HG02571 (cell line): ENCODE measurements around the gene OR10G7.
A peak's percentile ranks its signal among the peaks of the same experiment; 100 is the strongest.

Experiments used
- ATAC-seq: cut with Tn5 transposase; IDR thresholded peaks from one replicate; pipeline ENCODE4 v1.9.1; 2021; ENCODE audit warnings: mild to moderate bottlenecking, moderate library complexity; ENCODE audit not compliant: unreplicated experiment

OR10G7 gene, protein sequence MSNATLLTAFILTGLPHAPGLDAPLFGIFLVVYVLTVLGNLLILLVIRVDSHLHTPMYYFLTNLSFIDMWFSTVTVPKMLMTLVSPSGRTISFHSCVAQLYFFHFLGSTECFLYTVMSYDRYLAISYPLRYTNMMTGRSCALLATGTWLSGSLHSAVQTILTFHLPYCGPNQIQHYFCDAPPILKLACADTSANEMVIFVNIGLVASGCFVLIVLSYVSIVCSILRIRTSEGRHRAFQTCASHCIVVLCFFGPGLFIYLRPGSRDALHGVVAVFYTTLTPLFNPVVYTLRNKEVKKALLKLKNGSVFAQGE

DNA sequence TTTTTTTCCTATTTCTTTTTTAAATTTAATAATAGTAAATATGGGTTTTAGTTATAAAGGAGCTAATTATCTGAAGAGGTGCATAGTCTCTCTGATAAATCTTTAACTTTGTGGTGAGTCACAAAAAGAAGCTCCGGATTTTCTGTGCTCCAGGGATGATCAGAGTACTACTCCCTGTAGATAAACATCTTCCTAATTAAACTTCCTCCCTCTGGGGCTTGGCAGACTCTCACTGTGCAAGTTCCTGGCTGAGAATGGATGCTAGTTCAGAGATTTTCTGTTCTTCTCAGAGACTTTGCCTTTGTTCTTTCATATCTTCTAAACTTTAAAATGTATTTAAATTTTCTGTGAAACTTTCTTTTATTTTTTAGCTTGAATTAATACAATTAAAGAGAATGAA is at the start of gene OR10G7:
Gene OR10G7 (minus strand): TSS at position 72 of the 400 bp plus-strand sequence. CDS start 2,324 bp downstream, outside the sequence.
- ATAC-seq: no peak

DNA sequence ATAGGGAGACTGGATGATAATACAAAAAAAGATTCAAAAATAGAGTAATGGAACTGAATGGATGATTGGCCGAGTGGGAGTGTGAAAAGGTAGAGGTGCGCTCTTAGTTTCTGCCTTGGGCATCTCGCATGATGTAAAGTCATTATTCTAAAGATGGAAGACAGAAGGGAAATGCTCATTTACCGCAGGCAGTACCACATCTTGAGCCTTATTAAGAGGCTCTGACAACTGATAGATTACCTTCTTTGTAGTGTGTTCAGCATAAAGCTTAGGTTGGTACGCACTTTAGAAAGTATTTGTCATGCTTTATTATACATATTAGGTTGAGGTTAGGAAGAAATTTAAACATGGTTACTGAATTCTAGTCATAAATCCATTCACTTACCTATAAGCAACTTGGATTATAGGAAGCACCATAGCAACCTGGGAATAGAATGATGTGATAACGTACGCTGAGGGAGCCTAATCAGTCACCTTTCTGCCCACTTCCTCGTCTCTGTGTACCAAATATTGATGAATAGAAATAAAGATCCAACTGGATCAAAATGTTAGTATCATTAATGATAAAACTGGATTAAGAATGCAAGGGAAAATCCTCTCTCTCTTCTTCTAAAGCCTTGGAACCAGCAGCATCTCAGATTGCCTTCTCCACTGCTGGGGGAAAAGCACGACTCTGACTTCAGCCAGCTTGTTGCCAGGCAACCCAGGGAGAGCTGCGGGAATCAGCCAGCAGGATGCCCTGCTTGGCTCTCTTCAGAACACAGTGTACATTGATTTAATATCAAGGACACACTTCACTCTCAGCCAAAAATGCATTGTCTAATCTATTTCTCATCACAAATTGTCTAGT is 45.1 kb upstream of the OR10G7 start:
- no peak for ATAC-seq

DNA sequence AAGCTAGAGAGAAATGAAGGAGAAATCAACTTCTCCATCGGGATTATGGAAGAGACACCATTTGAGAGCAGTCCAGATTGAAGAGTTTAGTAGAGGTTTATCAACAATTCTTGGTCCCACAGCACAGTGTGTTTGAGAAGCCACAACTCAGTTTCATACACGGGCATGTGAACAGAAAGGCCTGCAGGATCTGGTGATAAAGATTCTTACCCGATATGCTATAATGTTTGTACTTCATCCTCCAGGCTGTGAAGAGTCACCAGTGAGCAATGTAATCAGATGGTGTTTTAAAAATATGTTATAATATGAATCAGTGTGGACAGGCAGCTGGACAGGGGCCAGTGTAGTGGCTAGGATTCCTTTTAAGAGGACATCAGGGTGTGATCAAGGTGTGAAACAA is 44.5 kb upstream of the OR10G7 start:
- no peak for ATAC-seq

DNA sequence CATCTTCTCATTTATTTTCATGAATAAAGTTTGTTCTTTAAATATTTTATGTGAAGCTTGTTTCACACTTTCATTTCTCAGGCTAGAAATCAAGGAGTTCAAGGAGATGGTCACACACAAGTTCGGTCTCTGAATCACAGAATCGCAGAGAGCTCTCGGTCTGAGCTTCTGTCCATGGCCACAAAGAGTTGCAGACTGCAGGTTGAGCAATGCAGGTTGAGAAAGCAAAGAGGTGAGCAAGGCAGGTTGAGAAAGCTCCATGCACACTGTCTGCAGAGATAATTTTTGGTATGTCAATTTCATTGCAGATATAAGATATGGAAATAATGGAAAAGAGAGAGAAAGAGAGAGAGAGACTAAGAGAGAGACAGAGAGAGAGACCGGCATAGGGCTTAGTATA is 41.2 kb upstream of the OR10G7 start:
- ATAC-seq: no peak

DNA sequence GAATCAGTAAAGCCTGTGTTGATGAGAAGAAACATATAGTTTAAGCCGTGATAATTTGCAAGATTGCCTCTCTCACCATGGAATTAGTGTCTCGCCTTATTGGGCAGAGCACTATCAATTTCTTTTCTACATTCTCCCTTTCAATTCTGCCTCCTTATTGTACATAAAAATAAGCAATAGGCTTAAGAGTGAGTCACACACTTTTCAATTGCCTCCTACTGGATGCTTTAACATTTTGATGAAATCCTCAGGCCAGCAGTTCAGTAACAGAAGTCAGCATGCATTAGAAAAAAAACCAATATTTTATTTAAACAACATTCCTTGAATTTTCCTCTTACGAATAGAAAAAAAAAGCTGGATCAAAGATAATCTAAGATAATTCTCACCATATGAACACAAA is 40.4 kb upstream of the OR10G7 start:
- ATAC-seq: no peak

DNA sequence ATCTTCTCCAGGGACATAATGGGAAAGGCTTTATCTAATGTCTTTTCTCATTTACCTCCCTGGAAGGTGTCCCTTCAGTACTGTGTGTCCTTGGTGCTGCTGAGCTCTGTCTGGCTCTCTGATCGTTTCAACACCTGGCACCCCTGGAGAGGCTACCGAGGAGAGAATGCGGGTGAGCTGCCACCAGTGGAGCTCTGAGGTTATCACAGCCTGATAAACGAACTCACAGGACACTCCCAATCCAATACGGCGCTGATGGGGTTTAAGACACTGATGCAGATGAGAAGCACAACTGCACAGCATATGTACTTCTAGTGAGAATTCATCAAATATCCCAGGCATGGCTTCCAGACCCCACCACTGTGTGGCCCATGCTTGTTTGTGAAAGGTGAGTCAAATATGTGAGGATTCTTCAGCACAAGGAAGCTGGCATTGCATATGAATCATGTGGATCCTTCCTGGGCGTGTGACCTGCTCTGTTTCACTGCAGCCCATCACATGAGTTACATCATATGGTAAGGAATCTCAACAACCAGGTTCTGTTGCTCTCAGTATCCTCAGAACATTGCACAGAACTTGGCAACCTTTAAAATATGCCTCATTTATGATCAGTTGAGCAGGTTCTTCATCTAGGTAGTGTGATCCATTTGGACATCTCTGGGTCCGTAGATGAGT is 39.3 kb upstream of the OR10G7 start:
- ATAC-seq: no peak

DNA sequence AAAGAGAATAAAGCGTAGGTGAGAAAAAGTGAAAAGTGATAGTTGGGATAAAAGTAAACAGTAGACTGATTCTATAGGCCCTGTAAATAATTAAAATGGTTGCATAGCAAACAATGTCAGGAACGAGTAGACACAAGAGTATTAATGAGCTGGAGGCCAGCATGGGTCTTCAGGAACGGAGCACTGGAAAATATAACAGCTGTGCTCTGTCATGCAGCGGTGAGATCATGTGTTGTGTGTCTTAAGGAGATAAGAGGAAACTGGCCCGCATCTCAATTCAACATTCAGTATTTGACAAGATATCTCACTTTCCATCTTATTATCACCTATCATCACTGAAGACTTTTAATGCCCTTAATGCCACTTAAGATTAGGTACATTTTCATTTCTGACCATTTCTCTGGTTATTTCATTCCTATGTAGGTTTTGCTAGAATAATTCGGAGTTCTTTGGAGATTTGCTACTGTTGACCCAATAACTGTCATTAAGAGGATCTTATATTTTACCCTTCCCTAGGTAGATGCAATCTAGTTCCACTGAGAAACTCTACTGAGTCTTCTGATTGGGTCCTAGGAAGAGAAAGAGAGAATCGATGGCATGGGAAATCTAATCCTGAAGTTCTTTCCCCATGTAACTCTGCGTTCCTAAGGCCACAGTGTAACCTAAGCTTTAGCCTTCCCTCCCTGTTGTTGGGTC is 38.7 kb upstream of the OR10G7 start:
- ATAC-seq: no peak

DNA sequence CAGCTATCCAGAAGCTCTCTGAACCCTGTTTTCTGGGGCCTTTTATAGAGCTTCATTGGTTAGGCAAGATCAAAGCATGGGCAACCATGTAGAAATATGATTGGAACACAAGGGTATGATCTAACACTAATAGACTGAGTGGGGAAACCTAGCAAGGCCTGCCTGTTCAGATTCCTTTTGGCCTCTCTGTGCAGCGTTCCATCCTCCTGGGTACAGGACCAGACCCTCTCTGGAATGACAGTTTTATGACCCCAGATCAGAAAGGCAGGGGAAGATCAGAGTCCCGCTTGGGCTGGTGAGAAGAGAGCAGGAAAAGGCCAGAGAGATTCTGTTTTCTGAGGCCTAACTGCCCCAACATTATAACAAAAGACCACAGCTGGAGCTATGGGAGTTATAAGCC is 37.5 kb upstream of the OR10G7 start:
- ATAC-seq: no peak

DNA sequence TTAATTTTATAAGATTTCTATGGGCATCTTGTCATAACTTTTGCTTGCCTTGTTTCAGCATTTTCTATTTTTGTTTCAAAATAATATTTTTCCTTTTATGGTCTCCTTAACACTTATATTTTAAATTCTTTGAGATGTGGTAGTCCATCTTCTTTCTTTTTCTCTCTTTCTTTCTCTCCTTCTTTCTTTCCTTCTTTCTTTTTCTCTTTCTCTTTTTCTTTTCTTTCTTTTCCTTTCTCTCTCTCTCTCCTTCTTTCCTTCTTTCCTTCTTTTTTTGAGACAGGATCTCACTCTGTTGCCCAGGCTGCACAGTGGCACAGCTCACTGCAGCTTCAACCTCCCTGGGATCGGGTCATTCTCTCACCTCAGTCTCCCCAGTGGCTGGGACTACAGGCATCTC is 36.1 kb upstream of the OR10G7 start:
- ATAC-seq: no peak

DNA sequence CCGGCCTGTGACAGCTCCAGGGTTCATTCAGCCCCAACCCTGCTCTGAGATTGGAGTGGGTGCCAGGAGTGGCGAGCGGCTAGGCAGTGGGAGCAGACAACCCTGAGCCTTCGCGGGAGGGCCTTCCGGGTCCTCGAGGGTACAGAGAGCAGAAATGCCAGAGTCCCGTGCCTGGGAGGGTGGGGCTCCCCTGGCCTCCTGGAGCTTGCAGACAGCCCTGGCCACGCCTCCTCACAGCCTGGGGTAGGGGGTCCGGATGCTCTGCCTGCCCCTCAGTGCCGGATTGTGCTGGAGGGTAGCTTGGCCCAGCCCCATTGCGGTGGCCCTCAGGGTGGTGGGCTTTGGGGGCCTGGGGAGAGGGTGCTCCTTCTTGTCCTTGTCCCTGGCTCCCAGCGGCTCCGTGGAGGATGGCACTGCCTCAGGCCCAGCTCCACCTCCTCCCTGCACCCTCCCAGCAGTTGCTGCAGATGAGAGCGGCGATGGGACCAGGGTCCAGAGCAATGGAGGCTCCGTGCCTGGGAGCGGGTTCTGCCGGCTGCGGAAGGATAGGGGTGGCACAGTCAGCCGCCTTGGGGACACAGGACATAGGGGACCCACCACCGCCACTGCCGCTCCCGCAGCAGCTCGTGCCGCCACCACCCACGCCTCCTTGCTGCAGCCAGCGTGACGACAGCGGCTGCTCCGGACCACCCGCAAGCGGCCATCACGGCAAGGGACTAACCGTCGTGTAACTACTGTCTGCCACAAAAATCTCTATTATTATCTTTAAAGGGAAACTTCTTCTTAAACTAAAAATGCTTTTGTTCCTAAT is 34.9 kb upstream of the OR10G7 start:
- peak; percentile 67 for ATAC-seq

DNA sequence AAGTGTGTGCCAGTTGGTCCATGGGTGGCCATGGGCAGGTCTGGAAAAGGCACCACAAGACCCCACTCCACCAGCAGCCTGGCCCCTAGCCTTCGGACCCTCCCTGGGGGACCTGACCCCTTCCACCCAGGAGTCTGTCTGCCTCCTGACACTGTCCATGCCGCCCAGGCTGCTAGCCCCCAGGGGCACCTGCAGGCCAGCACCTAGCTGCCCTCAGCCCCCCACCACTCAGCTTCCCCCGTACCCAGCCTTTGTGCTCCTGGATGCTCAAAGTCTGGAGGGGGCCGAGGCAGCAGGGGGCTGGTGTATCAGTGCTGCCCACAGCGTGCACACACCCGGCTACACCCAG is 34.3 kb upstream of the OR10G7 start:
- no peak for ATAC-seq

DNA sequence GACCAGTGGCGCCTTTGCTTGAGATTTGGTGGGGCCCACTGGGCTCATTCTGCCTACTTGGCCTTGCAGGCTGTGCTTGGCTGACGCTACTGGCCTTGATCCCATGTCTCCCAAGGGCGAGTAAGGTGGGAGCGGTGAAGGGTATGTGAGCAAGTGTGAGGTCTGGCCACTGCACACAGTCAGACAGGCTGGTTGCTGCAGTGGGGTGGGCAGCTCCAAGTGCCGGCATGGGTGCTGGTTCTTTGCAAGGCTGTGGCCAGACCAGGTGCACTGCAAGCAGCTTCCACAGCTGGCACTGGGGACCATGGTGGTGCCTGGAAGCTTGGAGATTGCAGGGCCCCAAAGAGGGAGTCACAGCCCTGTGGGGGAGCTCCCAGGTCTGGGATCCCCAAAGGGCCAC is 33.4 kb upstream of the OR10G7 start:
- ATAC-seq: no peak

DNA sequence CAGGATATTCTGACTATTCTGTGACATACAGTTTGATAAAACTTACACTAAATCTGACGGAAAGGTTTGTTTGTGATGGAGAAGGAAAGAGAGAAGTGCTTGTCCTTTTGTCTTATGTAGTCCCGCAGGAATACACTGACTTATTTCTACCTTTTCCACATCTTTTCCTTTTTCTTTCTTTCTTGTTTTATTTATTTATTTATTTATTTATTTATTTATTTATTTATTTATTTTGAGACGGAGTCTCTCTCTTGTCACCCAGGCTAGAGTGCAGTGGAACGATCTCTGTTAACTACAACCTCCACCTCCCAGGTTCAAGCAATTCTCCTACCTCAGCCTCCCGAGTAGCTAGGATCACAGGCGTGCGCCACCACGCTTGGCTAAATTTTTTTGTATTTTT is 31.0 kb upstream of the OR10G7 start:
- no peak for ATAC-seq

DNA sequence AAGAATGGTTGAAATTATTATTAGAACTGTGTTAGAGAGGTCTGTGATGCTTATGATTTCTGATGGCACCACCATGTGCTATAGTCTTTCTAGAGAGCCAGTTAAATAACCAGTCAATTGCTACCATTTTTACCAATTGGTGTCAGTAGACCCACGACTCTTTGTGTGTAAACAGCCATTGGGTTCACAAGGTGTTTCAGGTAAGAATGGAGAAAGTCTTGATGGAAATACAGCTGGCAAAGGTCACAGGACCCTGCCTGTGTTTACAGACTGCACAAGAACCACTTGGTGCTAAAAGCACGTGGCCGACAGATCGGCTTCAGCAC is 30.5 kb upstream of the OR10G7 start:
- no peak for ATAC-seq

DNA sequence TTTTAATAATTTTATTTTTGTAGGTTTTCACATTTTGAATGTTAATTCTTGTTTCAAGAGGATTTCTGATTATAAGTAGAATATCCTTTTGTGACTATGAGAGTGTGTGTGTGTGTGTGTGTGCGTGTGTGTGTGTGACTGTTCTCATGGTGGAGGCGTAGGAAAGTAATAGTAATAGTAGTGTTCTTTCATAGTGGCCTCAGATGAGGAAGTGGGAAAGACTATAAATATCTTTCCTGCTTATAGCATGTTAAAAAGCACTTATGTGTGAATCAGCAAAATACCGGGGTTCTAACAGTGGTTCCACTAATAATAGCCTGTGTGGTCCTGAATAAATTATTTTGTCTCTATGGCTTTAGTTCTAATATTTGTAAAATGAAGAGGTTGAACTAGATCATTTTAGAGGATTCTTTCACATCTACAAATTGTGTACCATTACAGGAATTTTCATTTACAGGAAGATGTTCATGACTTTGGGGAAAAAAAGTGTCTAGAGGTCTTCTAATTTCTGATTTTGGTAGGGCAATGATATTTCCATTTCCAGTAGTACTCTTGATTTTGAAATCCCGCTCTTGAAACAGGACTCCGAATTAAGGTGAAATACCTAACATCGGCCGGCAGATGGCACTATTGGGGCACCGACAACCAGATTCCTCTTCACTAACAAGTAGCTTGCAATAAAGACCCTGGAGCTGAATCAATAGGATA is 29.9 kb upstream of the OR10G7 start:
- ATAC-seq: peak; percentile 80

DNA sequence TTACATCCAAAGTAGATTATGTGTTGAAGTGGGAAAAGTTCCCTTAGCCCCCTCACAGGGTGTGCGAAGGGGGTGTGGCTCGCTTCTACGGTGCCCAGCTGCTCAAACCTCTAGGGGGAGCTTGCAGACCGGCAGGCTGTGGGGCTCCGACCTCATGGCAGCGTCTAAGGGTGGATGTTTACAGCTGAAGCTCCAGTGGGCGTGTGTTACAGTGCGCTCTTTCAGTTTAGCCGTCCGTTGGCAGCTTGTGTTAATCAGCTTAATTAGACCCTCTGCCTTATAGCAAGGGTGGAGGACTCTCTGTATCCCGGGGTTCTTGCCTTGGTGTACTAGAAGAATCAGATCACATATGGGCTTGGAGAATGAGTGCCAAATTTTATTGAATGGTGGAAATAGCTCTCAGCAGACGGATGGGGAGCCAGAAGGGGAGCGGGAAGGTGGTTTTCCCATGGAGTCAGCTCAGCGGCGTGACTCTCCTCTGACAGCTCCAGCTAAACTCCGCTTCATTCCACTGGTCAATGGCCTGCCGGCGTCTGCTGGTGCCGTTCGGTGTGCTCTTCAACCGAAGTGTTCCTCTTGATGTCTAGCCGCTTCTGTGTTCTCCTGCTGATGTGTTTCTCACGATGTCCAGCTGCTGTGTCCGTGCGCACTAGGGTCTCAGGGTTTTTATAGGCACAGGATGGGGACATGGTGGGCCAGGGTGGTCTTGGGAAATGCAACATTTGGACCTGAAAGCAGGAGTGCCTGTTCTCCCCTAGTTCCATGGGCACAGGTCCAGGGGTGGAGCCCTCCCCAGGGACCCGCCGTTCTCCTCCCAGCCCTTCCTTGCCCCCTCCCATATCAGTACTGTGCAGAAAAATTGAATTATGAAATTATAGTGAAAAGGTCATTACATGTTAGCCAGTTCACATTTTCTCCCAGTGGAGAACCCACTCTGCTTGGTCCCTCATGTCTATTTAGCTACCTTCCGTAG is 28.6 kb upstream of the OR10G7 start:
- peak; percentile 66 for ATAC-seq

DNA sequence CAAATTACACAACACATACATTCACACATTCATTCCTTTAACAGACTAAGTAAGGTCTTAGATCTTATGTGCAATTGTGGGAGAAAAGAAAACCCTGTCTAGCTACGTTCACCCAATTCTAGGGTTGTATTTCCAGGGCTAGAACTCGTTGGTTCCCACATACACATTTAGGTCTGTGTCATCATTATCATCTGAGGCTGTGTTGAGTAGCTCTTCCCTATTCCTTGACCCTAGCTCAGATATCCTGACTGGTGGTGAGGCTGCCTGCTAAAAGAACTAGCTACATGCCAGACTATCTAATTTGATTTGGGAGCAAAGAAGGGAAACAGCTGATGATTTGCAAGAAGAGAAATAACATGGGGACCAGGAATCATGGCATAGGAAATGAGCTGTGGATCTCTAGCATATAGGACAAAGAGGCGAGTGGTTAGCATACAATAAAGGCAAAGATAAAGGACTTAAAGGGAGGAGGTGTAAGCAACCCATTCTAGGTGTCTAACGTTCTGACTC is 27.5 kb upstream of the OR10G7 start:
- ATAC-seq: no peak

DNA sequence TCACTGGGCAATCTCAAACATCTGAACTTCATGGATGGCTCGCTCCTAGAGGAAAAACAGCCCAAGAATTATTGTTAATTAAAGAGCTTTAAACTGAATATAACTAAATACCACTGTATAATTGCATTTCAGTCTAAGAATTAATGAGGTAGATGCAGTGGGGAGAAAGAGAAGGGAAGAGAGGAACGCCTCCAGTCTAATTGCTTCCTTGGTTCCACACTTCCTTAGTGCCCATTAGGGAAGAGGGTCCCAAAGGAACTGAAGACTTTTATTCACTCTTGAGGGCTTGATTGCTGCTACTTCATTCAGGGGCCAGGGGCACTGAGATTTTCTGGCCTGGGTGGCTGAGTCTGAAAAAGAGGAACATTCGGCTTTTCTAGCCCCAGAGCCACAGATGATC is 11.8 kb upstream of the OR10G7 start:
- no peak for ATAC-seq

DNA sequence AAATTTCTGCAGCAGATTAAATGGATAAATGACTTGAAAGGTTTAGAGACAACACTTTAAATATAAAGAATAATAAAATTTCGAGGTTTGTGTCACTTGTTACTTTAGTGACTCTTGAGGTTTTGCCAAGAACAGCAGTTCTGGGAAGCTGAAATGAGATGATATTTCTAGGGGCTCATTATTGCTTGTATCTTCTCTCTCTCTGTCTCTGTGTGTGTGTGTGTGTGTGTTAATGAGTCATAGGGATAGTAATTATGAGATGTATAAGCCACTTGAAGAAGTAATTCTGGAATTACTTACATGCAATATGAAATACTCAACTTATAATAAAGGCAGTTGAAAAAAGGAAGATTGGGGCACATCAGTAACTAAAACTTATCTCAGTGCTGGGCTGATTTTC is 9.6 kb upstream of the OR10G7 start:
- no peak for ATAC-seq
